Measurements from ENCODE around the gene CTDSPL2. TPM values are rescaled to one million over a fixed set of nuclear protein-coding genes. Genes with fewer than 3 reads are reported as not detected.

CTDSPL2 gene
- total RNA-seq, 1 donor from 2014 or later: 40.4 TPM

- peak overlapping the region; percentile 74 for H3K4me3 ChIP-seq (ENCODE audit: insufficient read depth, low read depth, low read length)
- Mint-ChIP-seq H3K36me3 (ENCODE audit: low read depth, unreplicated experiment) (peaks cover 11% of the 10 kb centered on the region), H3K4me1 (ENCODE audit: low read depth, unreplicated experiment) (peaks cover 17% of the 10 kb centered on the region), H3K9me3 (ENCODE audit: unreplicated experiment) (no peaks in the 10 kb centered on the region), H3K27ac (ENCODE audit: unreplicated experiment) (peak overlapping the region; percentile 95), H3K27me3 (ENCODE audit: low read depth, unreplicated experiment) (no peaks in the 10 kb centered on the region), H3K4me3 (ENCODE audit: unreplicated experiment) (peak overlapping the region; percentile 94)
- no peak for FAIRE-seq
- H3K4me2 ChIP-seq (ENCODE audit: low read length): peak overlapping the region; percentile 88
- DNase-seq (ENCODE audit: low read depth): peak; percentile 76
- H2AFZ ChIP-seq (ENCODE audit: low read depth, low read length): peak overlapping the region; percentile 86
- H3K4me1 ChIP-seq (ENCODE audit: insufficient read depth, low read length): peaks cover 24% of the 10 kb centered on the region
- H3K27ac ChIP-seq (ENCODE audit: low read depth, low read length): peak overlapping the region; percentile 95
- peaks cover 26% of the 10 kb centered on the region for H4K20me1 ChIP-seq (ENCODE audit: insufficient read depth, low read length)
- H3K79me2 ChIP-seq (ENCODE audit: insufficient read depth, low read length): peaks cover 55% of the 10 kb centered on the region
- no peak for TF ChIP-seq CTCF (IDR thresholded peaks at IDR 0.05; ENCODE audit: insufficient read depth, low read depth, low read length)
- TF ChIP-seq EZH2 (IDR thresholded peaks at IDR 0.05; ENCODE audit: insufficient read depth, low read length): no peak
- no peaks in the 10 kb centered on the region for H3K27me3 ChIP-seq (ENCODE audit: insufficient read depth, low read length)
- H3K36me3 ChIP-seq (ENCODE audit: insufficient read depth, low read length): peaks cover 10% of the 10 kb centered on the region
- H3K9ac ChIP-seq (ENCODE audit: low read length): peak overlapping the region; percentile 91
- H3K9me3 ChIP-seq (ENCODE audit: insufficient read depth, low read depth, low read length): no peaks in the 10 kb centered on the region
Measured at GRCh38 chr15:44536302-44536961, 109.0 kb downstream of the CTDSPL2 start.

GRCh38 chr15:44536962-44537734, 109.7 kb downstream of the CTDSPL2 start, which contains the start of gene EIF3J:
Gene EIF3J (plus strand): TSS chr15:44537147. CDS start chr15:44537195, 48 bp downstream.
- Histone ChIP-seq H3K4me3 (ENCODE audit: insufficient read depth, low read depth, low read length) (peak within 1 kb of the TSS; percentile 79), H3K9ac (ENCODE audit: low read length) (peak within 1 kb of the TSS; percentile 97), H3K4me1 (ENCODE audit: insufficient read depth, low read length) (peaks cover 31% of the 10 kb centered on the region), H3K27me3 (ENCODE audit: insufficient read depth, low read length) (no peaks in the 10 kb centered on the region), H3K9me3 (ENCODE audit: insufficient read depth, low read depth, low read length) (no peaks in the 10 kb centered on the region), H3K4me2 (ENCODE audit: low read length) (peak within 1 kb of the TSS; percentile 89), H4K20me1 (ENCODE audit: insufficient read depth, low read length) (peaks cover 32% of the 10 kb centered on the region), H2AFZ (ENCODE audit: low read depth, low read length) (peak within 1 kb of the TSS; percentile 86), H3K36me3 (ENCODE audit: insufficient read depth, low read length) (peaks cover 14% of the 10 kb centered on the region), H3K27ac (ENCODE audit: low read depth, low read length) (peak within 1 kb of the TSS; percentile 97), H3K79me2 (ENCODE audit: insufficient read depth, low read length) (peaks cover 62% of the 10 kb centered on the region)
- Mint-ChIP-seq H3K36me3 (ENCODE audit: low read depth, unreplicated experiment) (peaks cover 13% of the 10 kb centered on the region), H3K4me1 (ENCODE audit: low read depth, unreplicated experiment) (peaks cover 24% of the 10 kb centered on the region), H3K27ac (ENCODE audit: unreplicated experiment) (peak within 1 kb of the TSS; percentile 95), H3K27me3 (ENCODE audit: low read depth, unreplicated experiment) (no peaks in the 10 kb centered on the region), H3K9me3 (ENCODE audit: unreplicated experiment) (no peaks in the 10 kb centered on the region), H3K4me3 (ENCODE audit: unreplicated experiment) (peak within 1 kb of the TSS; percentile 94)
- DNase-seq (ENCODE audit: low read depth) (peak; percentile 91), FAIRE-seq (no peak)
- no peak for TF ChIP-seq CTCF (IDR thresholded peaks at IDR 0.05; ENCODE audit: insufficient read depth, low read depth, low read length)
- no peak for TF ChIP-seq EZH2 (IDR thresholded peaks at IDR 0.05; ENCODE audit: insufficient read depth, low read length)
